HG03460 (cell line): Measurements from ENCODE around the gene SNX11.

Experiments
- ATAC-seq: cut with Tn5 transposase; IDR thresholded peaks from one replicate; pipeline ENCODE4 v1.9.1; 2021; ENCODE audit not compliant: unreplicated experiment

Gene SNX11

GRCh38 chr17:48128400-48128799 lies 20.8 kb downstream of the SNX11 start:
- ATAC-seq, result no peak

GRCh38 chr17:48129981-48130380 lies 22.4 kb downstream of the SNX11 start:
- ATAC-seq, result no peak

DNA sequence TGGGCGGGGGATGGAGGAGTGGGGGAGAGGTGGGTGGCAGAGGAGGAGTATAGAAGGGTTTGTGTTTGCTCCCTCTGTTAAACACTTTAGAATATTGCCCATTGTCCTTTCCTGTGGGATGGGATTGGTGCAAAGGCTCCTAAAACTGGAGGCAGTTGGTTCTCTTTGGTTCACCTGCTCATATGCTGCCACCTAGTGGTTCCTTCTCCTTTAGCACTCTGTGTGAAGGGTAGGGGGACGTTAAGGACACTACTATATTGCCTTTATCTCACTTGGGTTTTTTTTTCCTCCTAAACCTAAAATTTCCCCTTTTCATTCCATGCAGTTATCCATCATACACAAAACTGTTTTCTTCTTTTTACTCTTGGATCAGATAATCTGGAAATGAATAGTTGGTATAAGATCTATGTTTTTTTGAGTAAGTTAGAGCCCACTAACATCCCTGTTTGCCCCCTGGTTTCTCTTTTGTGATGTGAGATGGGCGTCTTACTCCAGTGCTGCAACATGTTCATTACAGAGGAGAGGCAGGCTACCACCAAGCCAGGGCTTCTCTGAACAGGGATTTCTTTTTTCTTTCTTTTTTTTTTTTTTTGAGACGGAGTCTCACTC lies 23.8 kb downstream of the SNX11 start:
- no peak for ATAC-seq

GRCh38 chr17:48132385-48132784 lies 24.8 kb downstream of the SNX11 start:
- no peak for ATAC-seq

- ATAC-seq, result no peak
These were observed 27.4 kb downstream of the SNX11 start for GRCh38 chr17:48134912-48135480.

GRCh38 chr17:48137656-48138055 lies 30.1 kb downstream of the SNX11 start:
- ATAC-seq, result no peak

DNA sequence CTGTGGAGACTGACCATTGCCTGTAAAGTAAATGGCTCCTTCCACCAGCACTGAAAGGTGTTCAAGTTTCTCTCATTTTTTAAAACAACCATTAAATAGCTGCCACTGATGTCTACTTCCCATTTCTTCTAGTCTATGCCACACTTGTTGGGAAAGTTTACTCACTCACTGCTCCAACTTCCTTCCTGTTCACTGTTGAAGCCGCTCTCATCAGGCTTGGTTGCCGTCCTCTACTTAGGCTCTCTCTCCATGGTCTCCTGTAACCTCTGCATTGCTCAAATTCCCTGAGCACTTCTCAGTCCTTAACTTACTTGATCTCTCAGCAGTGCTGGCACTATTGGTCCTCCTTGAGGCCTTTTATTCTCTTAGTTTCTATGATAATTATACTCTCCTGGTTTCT lies 32.4 kb downstream of the SNX11 start:
- ATAC-seq, result no peak

- ATAC-seq, result no peak
These were observed 36.1 kb downstream of the SNX11 start for GRCh38 chr17:48143629-48144028.

- ATAC-seq, result no peak
These were observed 36.7 kb downstream of the SNX11 start for GRCh38 chr17:48144231-48144630.

DNA sequence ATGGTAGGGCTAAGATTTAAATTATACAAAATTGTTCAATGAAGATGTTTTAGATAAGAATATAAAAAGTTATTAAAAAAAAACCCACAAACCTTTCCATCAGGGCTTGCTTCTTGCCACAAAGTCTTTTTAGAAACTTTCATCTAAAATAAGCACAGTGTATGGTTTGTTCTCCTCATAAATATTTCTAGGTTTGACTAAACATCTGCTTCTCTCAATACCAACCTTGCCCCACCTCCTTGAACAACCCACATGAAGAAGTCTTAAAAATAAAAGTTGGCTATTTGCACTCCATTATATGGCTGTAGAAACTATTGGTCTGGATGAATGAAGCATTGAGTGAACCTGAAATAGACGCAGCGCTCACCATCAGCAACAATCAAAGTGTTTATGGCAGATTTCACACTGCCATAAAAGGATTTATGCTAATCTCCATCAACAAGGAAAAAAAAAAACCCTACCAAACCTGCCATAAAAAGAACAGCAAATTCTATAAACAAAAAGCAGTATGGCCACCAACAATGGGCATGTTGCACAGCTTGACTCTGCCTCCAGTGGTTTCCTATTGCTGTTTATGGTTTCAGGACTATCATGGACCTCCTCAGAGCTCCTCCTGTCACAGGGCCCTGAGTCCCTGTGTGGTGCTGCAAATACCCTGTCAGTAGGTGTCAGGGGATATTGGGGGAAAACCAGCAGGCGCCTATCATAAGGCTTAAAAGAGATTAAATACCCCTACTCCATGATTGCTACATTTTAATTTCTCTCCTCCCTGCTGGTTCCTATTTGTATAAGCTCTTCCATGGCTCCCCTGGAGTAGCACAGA lies 37.6 kb downstream of the SNX11 start:
- ATAC-seq, result no peak

DNA sequence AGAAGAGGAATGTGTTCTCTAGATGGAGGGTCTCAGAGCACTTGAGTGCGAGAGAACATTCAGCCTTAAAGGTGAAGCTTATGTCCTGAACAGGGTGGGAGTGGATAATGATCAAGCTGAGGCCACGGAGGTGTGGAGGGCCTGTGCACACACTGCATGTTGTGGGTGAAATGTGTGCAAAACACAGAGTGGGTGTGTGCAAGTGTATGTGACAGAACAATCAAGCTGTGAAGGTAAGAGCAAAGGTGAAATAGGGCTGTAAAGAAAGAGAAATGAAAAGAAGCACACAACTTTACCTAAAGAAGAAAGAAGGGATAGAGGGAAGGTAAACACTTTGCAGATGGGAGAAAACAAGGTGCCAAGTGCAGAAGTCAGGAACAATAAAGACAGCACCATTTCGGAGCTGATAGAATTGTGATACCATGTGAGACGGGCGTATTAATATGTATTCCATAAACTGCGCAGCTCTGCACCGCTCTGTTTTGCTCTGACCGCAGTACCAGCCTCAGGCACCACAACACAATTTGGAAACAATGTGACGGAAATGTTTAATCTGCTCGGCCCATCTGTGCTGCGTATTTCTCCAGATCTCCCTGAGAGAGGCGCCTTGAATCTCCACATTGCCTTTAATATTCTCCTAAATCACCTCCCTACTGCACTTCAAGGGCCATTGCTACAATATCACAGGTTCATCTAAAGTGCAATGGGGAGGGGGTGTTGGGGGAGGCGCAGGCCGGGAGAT lies 40.6 kb downstream of the SNX11 start:
- no peak for ATAC-seq

DNA sequence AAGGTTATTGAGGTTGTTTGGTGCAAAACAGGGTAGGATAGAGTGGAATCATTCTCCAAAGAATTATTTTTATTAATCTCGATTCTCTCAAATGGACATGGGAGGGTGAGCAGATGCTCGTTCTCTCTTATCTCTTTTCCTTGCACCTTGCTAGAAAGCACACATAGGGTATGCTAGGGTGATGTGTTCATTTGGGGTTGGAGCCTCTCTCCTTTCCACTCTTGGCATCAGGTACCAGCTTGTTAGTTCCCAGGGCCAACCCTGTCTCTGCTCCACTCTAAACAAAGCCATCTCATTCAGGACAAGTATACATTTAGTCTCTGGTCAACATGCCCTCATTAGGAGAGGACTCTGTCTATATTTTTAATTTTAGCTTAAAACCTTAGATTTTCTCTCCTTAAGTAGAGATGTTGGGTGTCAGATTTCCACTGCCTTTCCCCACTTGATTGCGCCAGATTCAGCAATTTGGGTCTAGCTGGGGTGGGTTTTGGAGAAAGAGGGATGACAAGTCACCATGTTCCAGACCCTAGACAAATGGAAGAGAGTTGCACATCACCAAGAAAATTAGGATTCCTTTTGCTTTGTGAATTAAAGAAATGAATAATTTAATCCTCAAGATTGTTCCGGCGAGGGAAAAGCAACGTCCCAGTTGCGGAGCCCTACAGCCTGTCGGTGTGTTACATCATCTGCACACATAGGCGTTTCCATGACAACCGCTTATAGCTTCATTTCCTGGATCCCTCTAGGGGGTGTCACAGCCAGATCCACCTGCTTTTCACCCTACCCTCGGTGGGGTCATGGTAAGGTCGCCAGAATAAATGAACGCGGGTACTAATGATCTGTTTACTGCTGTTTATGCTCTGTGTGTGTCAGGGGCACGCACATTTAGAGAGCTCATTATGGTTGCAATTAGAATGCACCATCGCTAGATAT lies 41.6 kb downstream of the SNX11 start:
- ATAC-seq, result no peak

DNA sequence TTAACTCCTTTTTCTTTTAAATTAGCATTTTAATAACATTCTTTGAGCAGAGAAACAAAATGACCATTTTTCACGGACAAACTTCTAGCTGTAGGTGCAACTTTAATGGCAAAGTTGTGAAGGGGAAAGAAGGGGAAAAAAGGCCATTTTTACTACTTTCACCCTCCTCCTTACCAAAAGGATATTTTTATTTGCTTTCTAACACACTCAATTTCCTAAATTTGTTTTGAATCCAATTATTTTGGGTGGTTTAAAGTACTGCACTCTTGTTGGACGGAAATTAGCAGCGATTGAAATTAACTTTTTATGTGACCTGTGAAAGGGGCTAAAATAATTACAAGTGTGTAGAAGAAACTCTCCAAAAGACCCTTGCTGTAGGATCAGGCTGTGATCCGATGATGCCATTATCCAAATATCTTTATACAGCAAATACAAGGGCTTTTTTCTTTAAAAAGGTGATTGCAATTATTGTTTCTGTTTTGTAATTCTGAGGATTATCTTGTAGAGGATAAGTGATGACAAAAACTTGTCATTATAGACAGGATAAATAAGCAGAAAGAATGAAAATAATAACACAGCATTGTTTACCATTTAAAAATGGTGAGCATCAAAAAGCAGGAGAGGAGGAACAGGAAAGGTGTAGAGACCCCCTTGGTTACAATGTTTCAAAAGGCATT lies 42.4 kb downstream of the SNX11 start:
- ATAC-seq, result no peak

DNA sequence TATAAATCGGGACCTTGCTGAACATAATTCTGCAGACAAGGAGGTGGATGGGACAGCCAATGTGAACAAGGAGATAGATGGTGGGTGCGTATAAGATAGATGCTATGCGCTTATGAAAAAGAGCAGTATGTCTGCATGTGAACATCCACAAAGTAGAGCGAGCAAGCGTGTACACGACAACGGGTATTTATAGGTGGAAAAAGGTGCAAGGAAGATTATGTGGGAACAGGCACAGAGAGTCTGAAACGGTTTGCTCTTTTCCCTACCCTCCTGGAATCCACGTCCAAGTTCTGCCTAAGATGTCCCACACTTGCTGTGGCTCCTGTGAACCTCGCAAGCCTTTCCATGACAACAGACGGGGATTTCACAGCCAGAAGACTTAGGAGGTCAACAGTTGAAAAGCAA lies 43.0 kb downstream of the SNX11 start:
- ATAC-seq, result no peak

DNA sequence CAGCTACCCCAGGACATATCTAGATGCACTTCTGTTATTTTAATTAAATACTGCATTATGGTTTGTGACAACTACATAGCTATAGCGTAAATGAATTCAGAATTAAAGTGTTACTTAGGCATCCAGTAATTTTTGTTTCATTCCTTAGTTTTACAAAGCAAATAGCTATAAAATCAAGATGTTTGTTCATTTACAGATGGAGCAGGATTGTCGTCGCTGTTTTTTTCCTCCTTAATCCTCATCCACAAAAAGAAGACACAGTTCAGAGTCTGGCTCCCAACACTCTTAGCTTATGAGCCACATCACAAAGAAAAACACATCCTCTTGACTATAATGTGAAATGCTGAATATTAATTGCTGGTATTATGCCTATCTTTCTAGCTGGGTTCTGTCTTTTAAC lies 43.7 kb downstream of the SNX11 start:
- no peak for ATAC-seq

GRCh38 chr17:48152289-48152688 lies 44.7 kb downstream of the SNX11 start:
- no peak for ATAC-seq

- no peak for ATAC-seq
These were observed 46.3 kb downstream of the SNX11 start for GRCh38 chr17:48153691-48154358.

DNA sequence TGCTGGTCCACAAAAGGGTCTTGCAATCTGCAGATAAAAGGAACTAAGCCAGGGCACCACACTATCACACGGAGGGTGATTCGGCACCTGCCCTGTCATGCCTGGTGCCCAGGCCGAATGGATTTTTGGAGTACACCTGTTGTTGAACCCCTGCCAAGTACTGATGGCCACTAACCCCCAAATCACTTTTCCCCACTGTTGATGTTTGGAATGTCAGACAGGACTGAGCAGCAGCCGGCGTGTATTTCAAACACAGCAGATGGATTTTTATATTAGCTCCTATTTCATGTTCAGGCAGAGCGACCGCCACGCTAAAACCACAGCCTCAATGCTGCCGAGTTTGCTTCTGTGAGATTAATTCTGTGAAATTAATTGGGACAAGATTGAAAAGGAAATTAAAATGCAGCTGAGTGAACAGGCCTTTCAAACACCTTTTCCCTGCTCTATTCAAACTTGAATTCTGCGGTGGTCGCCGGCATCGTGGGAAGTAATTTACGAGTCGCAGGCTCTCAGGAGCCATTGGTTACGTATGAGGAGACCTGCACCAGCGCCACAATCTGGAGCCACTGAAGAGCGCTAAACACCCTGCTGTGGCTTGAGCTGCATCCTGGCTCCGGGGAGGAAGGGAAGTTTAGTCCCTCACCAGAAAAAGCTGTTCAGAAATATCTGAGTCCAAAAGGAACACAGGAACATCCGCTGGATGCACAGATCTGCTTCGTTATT lies 48.5 kb downstream of the SNX11 start:
- no peak for ATAC-seq

- ATAC-seq, result no peak
These were observed 51.7 kb downstream of the SNX11 start for GRCh38 chr17:48159232-48159631.
